ENCODE data around the gene CACNA2D4.

GRCh38 chr12:1793426-1794210 is 124.8 kb downstream of the CACNA2D4 start:
- TF ChIP-seq, protein P1, sequence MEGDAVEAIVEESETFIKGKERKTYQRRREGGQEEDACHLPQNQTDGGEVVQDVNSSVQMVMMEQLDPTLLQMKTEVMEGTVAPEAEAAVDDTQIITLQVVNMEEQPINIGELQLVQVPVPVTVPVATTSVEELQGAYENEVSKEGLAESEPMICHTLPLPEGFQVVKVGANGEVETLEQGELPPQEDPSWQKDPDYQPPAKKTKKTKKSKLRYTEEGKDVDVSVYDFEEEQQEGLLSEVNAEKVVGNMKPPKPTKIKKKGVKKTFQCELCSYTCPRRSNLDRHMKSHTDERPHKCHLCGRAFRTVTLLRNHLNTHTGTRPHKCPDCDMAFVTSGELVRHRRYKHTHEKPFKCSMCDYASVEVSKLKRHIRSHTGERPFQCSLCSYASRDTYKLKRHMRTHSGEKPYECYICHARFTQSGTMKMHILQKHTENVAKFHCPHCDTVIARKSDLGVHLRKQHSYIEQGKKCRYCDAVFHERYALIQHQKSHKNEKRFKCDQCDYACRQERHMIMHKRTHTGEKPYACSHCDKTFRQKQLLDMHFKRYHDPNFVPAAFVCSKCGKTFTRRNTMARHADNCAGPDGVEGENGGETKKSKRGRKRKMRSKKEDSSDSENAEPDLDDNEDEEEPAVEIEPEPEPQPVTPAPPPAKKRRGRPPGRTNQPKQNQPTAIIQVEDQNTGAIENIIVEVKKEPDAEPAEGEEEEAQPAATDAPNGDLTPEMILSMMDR (conservative IDR thresholded peaks at IDR 0.05) = no peak
- TF ChIP-seq ZFX (IDR thresholded peaks at IDR 0.05) = no peak
